WI38 (cell line): ENCODE results near the gene ABHD16A.
A peak's percentile ranks its signal among the peaks of the same experiment; 100 is the strongest.

Experiments
- H3K4me3 ChIP-seq: 2 replicates; pipeline ENCODE4 v1.5.1; 2011; ENCODE audit warnings: low read depth, mild to moderate bottlenecking, control low read depth, low read length
- CTCF ChIP-seq: IDR thresholded peaks from 2 replicates; pipeline ENCODE4 v1.5.1; 2012; ENCODE audit warnings: low read depth, mild to moderate bottlenecking, control low read depth, low read length

ABHD16A gene

DNA sequence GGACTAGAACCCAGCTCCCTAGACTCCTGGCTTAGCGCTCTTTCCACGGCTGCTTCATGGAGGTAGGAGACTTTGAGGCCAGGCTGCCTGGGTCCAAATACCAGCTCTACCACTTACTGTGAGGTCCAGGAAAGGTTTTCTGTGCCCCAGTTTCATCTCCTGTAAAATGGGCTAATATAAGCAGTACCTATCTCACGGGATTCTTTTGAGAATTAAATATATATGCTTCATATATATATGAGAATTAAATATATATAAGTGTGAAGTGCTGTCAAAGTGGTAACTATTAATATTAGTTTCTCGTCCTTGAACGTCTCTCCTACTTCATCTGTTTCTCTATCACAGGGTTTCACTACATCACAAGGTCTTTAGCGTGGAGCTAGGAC, 12.1 kb downstream of the ABHD16A start:
- no peak for TF ChIP-seq CTCF
- H3K4me3 ChIP-seq, result no peak overlapping the region

DNA sequence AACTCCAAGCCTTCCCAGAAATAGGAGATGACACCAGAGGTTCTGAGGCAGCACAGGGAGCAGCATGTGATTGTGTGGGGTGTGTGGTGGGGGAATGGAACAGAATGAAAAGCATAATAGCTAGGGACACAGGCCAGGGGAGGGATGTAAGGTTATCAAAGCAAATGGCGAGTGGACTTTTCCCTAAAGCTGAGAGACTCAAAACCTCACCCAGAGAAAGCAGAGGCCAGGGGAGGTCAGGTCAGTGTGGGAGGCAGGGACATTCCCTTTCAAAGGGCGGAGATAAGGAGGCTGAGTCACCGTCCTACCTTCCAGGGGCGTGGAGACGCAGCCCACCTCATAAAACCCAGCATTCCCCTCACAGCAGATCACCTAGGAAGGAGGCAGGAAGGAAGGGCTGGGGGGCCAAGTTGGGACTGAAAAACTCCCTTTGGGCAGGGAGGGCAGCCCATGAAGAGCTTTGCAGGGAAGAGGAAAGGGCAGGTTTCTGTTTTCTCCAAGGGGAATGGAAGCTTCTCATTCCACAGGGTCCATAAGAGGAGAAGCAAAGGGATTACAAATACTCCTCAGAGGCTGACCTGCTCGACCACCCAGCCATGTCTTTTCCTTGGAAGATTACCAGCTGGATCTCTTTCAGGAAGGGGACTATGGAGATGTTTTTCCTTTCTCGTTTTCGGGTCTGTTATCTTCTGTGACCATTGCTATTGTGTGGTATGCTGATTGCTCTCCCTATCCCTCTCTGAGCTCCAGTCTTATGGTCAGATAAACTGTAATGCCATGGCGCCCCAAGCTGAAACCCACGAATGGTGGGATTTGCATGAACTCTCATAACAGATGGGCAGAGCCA, 12.7 kb downstream of the ABHD16A start:
- no peak overlapping the region for H3K4me3 ChIP-seq
- TF ChIP-seq CTCF, result no peak

DNA sequence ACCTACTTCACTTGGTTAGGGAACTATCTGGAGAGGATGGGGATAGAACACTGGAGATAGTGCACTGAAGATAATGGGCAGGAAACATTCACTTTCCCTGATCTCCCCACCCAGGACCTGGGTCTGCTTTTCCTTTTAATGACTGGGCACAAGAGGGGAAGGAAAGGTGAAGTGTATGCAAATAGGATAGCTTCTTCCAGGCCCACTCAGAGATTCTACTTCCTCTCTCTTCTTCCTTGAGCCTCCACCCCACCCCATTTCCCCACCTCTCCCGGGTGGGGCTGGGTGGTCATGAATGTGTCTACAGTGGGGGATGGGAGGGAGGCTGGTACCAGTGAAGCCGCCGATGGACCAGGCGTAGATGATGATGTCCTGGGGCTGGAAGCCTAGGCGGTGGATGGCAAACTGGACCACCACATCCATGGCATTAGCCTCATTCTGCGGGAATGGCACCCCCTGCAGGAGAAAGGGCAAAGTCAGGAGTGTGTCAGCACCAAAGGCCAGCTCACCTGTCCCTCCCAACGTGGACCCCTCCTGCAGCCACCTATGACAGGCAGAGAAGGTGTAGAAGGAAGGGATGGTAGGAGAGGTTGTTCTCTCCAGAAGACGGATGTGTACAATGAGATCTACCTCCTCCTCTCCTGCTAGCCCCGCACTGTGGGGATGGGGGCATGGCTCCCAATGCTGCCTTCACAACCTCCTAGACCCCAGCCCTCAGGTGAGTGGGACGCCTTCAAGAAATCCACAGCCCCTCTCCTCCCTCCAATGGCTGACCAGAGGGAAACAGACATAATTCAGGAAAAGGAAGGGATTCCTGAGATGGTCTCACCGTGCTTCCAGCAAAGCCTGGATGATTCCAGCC, 13.6 kb downstream of the ABHD16A start:
- H3K4me3 ChIP-seq, result no peak overlapping the region
- peak; percentile 44 for TF ChIP-seq CTCF

DNA sequence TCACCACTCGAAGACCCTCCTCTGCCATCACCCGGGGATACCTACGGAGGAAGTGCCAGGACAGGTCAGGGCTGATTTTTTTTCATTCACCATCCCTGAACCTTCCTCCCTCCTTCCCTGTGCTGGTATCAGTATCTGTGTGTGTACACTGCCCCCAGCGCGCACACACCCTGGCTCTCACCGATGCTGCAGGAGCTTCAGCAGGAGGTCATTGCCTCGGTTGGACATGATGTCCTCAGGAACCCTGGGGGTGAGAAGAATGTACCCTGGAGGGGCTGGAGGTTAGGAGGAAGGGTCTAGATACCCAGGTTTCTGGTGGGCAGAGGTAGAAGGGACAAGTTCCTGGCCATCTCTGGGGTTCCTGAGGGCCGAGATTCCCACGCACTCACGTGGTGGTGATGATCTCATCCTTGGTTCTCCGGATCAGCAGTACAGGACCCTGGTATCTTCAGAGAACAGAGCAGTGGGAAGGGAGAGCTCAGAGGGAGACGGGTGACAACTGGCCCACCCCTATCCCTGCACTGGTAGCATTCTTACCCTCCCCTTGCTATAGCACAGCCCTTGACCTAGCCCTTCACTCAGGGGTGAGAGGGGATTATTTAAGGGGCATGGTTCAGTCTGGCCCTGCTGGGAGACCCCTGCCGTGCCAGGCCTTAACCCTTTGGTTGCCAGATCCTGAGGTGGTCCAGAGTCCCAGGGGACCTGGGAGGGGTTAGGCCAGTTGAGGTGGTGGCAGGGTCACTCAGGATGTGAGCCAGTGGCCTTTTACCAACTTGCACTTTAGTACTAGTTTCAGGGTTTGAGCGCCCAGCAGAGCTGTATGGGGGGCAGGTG, 15.0 kb downstream of the ABHD16A start:
- TF ChIP-seq CTCF, result no peak
- no peak overlapping the region for H3K4me3 ChIP-seq

DNA sequence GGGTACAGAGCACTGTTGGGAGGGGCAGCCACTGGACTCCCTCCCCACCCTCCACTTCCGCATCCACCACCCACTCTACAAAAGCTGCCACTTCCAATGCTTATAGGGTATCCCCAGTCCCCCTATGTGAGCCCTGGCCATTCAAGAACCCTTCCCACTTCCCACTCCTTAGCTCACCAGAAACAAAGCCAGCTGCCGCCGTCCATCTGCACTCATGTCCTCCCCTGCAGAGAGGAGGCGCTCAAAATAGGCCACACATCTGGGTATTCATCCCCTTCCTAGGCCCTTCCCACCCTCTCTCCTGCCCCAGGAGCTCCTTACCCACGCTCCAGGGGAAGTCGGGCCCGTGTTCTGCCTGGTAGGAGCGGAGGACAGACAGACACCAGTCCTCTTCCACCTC, 15.8 kb downstream of the ABHD16A start:
- H3K4me3 ChIP-seq, result no peak overlapping the region
- TF ChIP-seq CTCF, result no peak

DNA sequence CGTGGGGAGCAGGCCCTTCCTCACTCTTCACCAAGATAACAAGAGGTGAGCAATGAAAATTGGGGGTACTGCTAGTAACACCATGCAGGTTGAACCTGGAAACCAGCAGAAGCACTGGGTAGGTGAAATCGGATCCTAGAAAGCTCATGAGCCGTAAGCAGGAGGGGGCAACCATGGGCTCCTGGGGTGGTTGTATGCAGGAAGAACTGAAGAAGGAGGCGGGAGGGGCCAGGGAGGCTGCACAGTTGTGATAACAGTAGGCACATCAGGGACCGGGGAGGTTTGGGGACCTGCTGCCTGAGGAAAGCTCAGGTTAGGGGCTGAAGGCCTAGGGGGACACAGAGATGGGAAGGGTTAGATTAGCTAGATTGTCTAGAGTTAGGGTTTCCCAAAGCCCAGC, 16.6 kb downstream of the ABHD16A start:
- no peak for TF ChIP-seq CTCF
- no peak overlapping the region for H3K4me3 ChIP-seq
